ENCODE results near the gene STATH.

GRCh38 chr4:69951602-69952001, 44.2 kb upstream of the STATH start:
- TF ChIP-seq TAF1 (IDR thresholded peaks at IDR 0.05; ENCODE audit: borderline replicate concordance, insufficient read depth, low read length) = no peak
- no peak for TF ChIP-seq POLR2AphosphoS5 (IDR thresholded peaks at IDR 0.05; ENCODE audit: low read depth, low read length)

All from PFSK-1 (cell line).